Right atrium auricular region (tissue), 2 donors: ENCODE data around the gene GPHB5. TPM values are rescaled to one million over a fixed set of nuclear protein-coding genes. Genes with fewer than 3 reads are reported as not detected.

Experiments used
- DNase-seq: peaks from one replicate; pipeline ENCODE4 v3.0.0-alpha.2; 2019; ENCODE audit warnings: low spot score
- H3K27ac ChIP-seq, 2 donors: fragments of 200-600 bp; sonication (generic); 1 replicate in 1 of 2; 2 replicates in 1 of 2; pipeline ENCODE4 v1.5.1; 2016 to 2019
- H3K27me3 ChIP-seq, 2 donors: fragments of 200-600 bp; sonication (generic); one replicate each; pipeline versions ENCODE4 v1.5.1 to v1.6.0; 2017 to 2019
- H3K36me3 ChIP-seq: fragments of 200-600 bp; sonication (generic); one replicate; pipeline ENCODE4 v1.5.1; 2016
- H3K4me1 ChIP-seq, 2 donors: fragments of 200-600 bp; sonication (generic); one replicate each; pipeline versions ENCODE4 v1.5.1 to v1.6.0; 2017 to 2019
- H3K4me3 ChIP-seq, 2 donors: fragments of 200-600 bp; sonication (generic); 1 replicate in 1 of 2; 2 replicates in 1 of 2; pipeline ENCODE4 v1.5.1; 2017 to 2019; ENCODE audit warnings: mild to moderate bottlenecking in 1 of 2, moderate library complexity in 1 of 2
- H3K9me3 ChIP-seq, 2 donors: fragments of 200-600 bp; sonication (generic); one replicate each; pipeline ENCODE4 v1.5.1; 2019
- CTCF ChIP-seq, 2 donors: fragments of 200-600 bp; sonication (generic); IDR thresholded peaks; one replicate each; pipeline ENCODE4 v1.5.1; 2019; ENCODE audit warnings: antibody characterized with exemption in 2 of 2
- total RNA-seq, 2 donors: library from RNA; depleted of rRNA; stranded (reverse); fragments of >200 nt; gene quantifications; one replicate each; pipeline ENCODE4 v1.1.0, GENCODE V29; 2016

The GPHB5 gene
- not detected for total RNA-seq

GRCh38 chr14:63318835-63319234 is at the start of gene GPHB5:
Gene GPHB5, minus strand, starts transcription at chr14:63318935. Its CDS starts 1,086 bp downstream, at chr14:63317849.
- H3K27me3 ChIP-seq, result no peaks in the 10 kb centered on the region
- TF ChIP-seq CTCF (IDR thresholded peaks at IDR 0.05), result no peak
- no peaks in the 10 kb centered on the region for H3K4me1 ChIP-seq
- DNase-seq, result no peak
- no peak within 1 kb of the TSS for H3K4me3 ChIP-seq
- H3K9me3 ChIP-seq, result no peaks in the 10 kb centered on the region
- no peak within 1 kb of the TSS for H3K27ac ChIP-seq
- H3K36me3 ChIP-seq, result no peaks in the 10 kb centered on the region

GRCh38 chr14:63367742-63368364 is 49.1 kb upstream of the GPHB5 start:
- Histone ChIP-seq H3K36me3 (no peaks in the 10 kb centered on the region), H3K9me3 (peaks cover 0 to 14% of the 10 kb centered on the region in 2 donors), H3K4me1 (no peaks in the 10 kb centered on the region), H3K4me3 (no peak overlapping the region), H3K27me3 (no peaks in the 10 kb centered on the region), H3K27ac (no peak overlapping the region)
- no peak for TF ChIP-seq CTCF (IDR thresholded peaks at IDR 0.05)
- no peak for DNase-seq

GRCh38 chr14:63362389-63362819 is 43.7 kb upstream of the GPHB5 start:
- no peak for TF ChIP-seq CTCF (IDR thresholded peaks at IDR 0.05)
- Histone ChIP-seq H3K27me3 (no peaks in the 10 kb centered on the region), H3K4me3 (no peak overlapping the region), H3K9me3 (peaks cover 0 to 11% of the 10 kb centered on the region in 2 donors), H3K27ac (no peak overlapping the region), H3K36me3 (no peaks in the 10 kb centered on the region), H3K4me1 (no peaks in the 10 kb centered on the region)
- DNase-seq, result no peak

- H3K27ac ChIP-seq, result no peak overlapping the region
- TF ChIP-seq CTCF (IDR thresholded peaks at IDR 0.05), result no peak
- H3K36me3 ChIP-seq, result no peaks in the 10 kb centered on the region
- no peaks in the 10 kb centered on the region for H3K27me3 ChIP-seq
- no peaks in the 10 kb centered on the region for H3K4me1 ChIP-seq
- DNase-seq, result no peak
- no peak overlapping the region for H3K4me3 ChIP-seq
- peaks cover 0 to 11% of the 10 kb centered on the region in 2 donors for H3K9me3 ChIP-seq
Measured at GRCh38 chr14:63361790-63362189, 43.1 kb upstream of the GPHB5 start.

GRCh38 chr14:63357841-63358240 is 39.1 kb upstream of the GPHB5 start:
- H3K27me3 ChIP-seq, result no peaks in the 10 kb centered on the region

More at GRCh38 chr14:63357841-63358240, 39.1 kb upstream of the GPHB5 start:
- Histone ChIP-seq H3K36me3 (no peaks in the 10 kb centered on the region), H3K9me3 (peaks cover 0 to under 1% of the 10 kb centered on the region in 2 donors), H3K4me3 (no peak overlapping the region), H3K27ac (no peak overlapping the region), H3K4me1 (no peaks in the 10 kb centered on the region)
- TF ChIP-seq CTCF (IDR thresholded peaks at IDR 0.05), result no peak
- no peak for DNase-seq
